ENCODE results near the gene CA9.

The CA9 gene

DNA sequence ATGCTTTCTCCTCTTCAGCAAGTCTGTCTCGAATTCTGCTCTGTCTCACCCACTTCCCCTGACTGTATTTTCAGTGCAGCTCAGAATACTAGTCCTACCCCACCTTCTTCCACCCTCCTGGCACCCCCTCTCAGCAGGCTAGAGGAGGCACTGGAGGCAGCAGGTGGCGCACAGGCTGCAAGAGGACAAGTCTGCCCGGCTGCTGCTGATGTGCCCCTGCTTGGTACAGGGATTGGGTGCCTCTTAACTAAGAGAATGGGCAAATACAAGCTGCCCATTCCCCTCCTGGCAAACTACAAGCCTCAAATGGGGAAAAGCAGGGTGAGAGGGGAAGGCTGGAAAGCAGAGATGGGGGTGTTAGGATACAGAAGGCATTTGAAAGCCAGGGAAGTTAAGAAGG, 53.2 kb downstream of the CA9 start:
- no peak overlapping the region for H3K9ac ChIP-seq (ENCODE audit: low read length)
- peaks cover 40% of the 10 kb centered on the region for H3K36me3 ChIP-seq (replicated peaks; ENCODE audit: low read depth, low read length)
- no peak overlapping the region for H3K4me3 ChIP-seq (ENCODE audit: low read length)
- H3K9me3 ChIP-seq (ENCODE audit: insufficient read depth, low read length), result no peaks in the 10 kb centered on the region
- 0 out of 2 replicates have a peak overlapping the region, but pooled peaks have one; percentile 11 for H3K27ac ChIP-seq (ENCODE audit: low read length)
- peaks cover 56% of the 10 kb centered on the region for H3K79me2 ChIP-seq (ENCODE audit: low read length)
- H2AFZ ChIP-seq (ENCODE audit: low read depth, low read length), result no peak overlapping the region
- H3K4me1 ChIP-seq (ENCODE audit: low read length), result peaks cover 38% of the 10 kb centered on the region
- no peaks in the 10 kb centered on the region for H3K27me3 ChIP-seq (ENCODE audit: low read depth, low read length)
- no peak overlapping the region for H3K4me2 ChIP-seq (ENCODE audit: low read length)
- TF ChIP-seq EZH2phosphoT487 (IDR thresholded peaks at IDR 0.05; ENCODE audit: low read depth), result no peak
- TF ChIP-seq CTCF (IDR thresholded peaks at IDR 0.05; ENCODE audit: low read depth, low read length), result no peak
- H4K20me1 ChIP-seq (ENCODE audit: insufficient read depth, low read length), result peaks cover 38% of the 10 kb centered on the region

DNA sequence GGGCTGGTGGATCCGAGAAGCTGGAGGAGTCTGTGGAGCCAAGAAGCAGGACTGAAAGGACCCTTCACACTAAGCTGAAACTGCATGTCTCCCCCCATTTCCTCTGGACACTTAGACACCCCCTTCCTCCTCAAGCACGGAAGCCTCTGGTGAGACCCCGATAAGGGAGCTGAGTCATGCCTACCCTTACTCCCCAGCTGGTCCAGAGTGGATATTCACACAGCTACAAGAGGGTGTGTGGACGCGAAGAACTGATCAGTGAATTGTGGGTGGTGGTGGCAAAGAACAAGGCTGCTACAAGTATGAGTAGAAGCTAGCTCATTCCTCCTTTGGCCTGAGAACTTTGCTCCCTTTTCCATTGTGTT, 53.9 kb downstream of the CA9 start:
- no peak overlapping the region for H3K4me3 ChIP-seq (ENCODE audit: low read length)
- peaks cover 57% of the 10 kb centered on the region for H3K79me2 ChIP-seq (ENCODE audit: low read length)
- no peak overlapping the region for H3K27ac ChIP-seq (ENCODE audit: low read length)
- peaks cover 38% of the 10 kb centered on the region for H3K4me1 ChIP-seq (ENCODE audit: low read length)
- no peak overlapping the region for H3K9ac ChIP-seq (ENCODE audit: low read length)
- H4K20me1 ChIP-seq (ENCODE audit: insufficient read depth, low read length), result peaks cover 38% of the 10 kb centered on the region
- H3K9me3 ChIP-seq (ENCODE audit: insufficient read depth, low read length), result no peaks in the 10 kb centered on the region
- no peaks in the 10 kb centered on the region for H3K27me3 ChIP-seq (ENCODE audit: low read depth, low read length)
- no peak for TF ChIP-seq EZH2phosphoT487 (IDR thresholded peaks at IDR 0.05; ENCODE audit: low read depth)
- no peak for TF ChIP-seq CTCF (IDR thresholded peaks at IDR 0.05; ENCODE audit: low read depth, low read length)
- H2AFZ ChIP-seq (ENCODE audit: low read depth, low read length), result no peak overlapping the region
- no peak overlapping the region for H3K4me2 ChIP-seq (ENCODE audit: low read length)
- H3K36me3 ChIP-seq (replicated peaks; ENCODE audit: low read depth, low read length), result peaks cover 35% of the 10 kb centered on the region

GRCh38 chr9:35728041-35728971, 54.6 kb downstream of the CA9 start:
- Histone ChIP-seq H4K20me1 (ENCODE audit: insufficient read depth, low read length) (peaks cover 38% of the 10 kb centered on the region), H3K9me3 (ENCODE audit: insufficient read depth, low read length) (no peaks in the 10 kb centered on the region), H3K27ac (ENCODE audit: low read length) (no peak overlapping the region), H3K9ac (ENCODE audit: low read length) (no peak overlapping the region), H3K79me2 (ENCODE audit: low read length) (peaks cover 64% of the 10 kb centered on the region), H3K27me3 (ENCODE audit: low read depth, low read length) (no peaks in the 10 kb centered on the region), H3K4me2 (ENCODE audit: low read length) (peak overlapping the region; percentile 96), H3K4me1 (ENCODE audit: low read length) (peaks cover 41% of the 10 kb centered on the region), H3K36me3 (replicated peaks; ENCODE audit: low read depth, low read length) (peaks cover 31% of the 10 kb centered on the region), H3K4me3 (ENCODE audit: low read length) (peak overlapping the region; percentile 39; the same call in 1 of the 2 replicates), H2AFZ (ENCODE audit: low read depth, low read length) (no peak overlapping the region)
- TF ChIP-seq EZH2phosphoT487 (IDR thresholded peaks at IDR 0.05; ENCODE audit: low read depth) (no peak), CTCF (IDR thresholded peaks at IDR 0.05; ENCODE audit: low read depth, low read length) (no peak)

- no peak overlapping the region for H2AFZ ChIP-seq (ENCODE audit: low read depth, low read length)
- H3K36me3 ChIP-seq (replicated peaks; ENCODE audit: low read depth, low read length), result peaks cover 23% of the 10 kb centered on the region
- no peak for TF ChIP-seq EZH2phosphoT487 (IDR thresholded peaks at IDR 0.05; ENCODE audit: low read depth)
- no peak for TF ChIP-seq CTCF (IDR thresholded peaks at IDR 0.05; ENCODE audit: low read depth, low read length)
- H3K4me1 ChIP-seq (ENCODE audit: low read length), result peaks cover 48% of the 10 kb centered on the region
- H3K27me3 ChIP-seq (ENCODE audit: low read depth, low read length), result no peaks in the 10 kb centered on the region
- H3K27ac ChIP-seq (ENCODE audit: low read length), result no peak overlapping the region
- peaks cover 68% of the 10 kb centered on the region for H3K79me2 ChIP-seq (ENCODE audit: low read length)
- H4K20me1 ChIP-seq (ENCODE audit: insufficient read depth, low read length), result peaks cover 38% of the 10 kb centered on the region
- no peak overlapping the region for H3K9ac ChIP-seq (ENCODE audit: low read length)
- H3K4me2 ChIP-seq (ENCODE audit: low read length), result peak overlapping the region; percentile 96
- no peak overlapping the region for H3K4me3 ChIP-seq (ENCODE audit: low read length)
- no peaks in the 10 kb centered on the region for H3K9me3 ChIP-seq (ENCODE audit: insufficient read depth, low read length)
These were observed 55.4 kb downstream of the CA9 start for GRCh38 chr9:35729101-35729500.

All from OCI-LY3 (cell line).